Activated naive CD8-positive, alpha-beta T cell treated with anti-CD3 and anti-CD28 coated beads, Interleukin-2, amount 50 U/mL, for 24 hours (primary cell): Measurements from ENCODE around the gene MYLK.

Experiments
- ATAC-seq: fragments of 150-1000 bp; cut with Tn5 transposase; one replicate; pipeline ENCODE4 v1.10.0; 2021
- DNase-seq: peaks from one replicate; pipeline ENCODE4 v3.0.0; 2021
- H3K27ac Mint-ChIP-seq: one replicate; pipeline ENCODE4 v1.8.0; 2021; ENCODE audit warnings: mild to moderate bottlenecking, mixed read lengths
- H3K27me3 Mint-ChIP-seq: one replicate; pipeline ENCODE4 v1.8.0; 2021; ENCODE audit warnings: mixed read lengths
- H3K36me3 Mint-ChIP-seq: one replicate; pipeline ENCODE4 v1.8.0; 2021; ENCODE audit warnings: low read depth, mixed read lengths
- H3K4me1 Mint-ChIP-seq: one replicate; pipeline ENCODE4 v1.8.0; 2021; ENCODE audit warnings: mixed read lengths
- H3K4me3 Mint-ChIP-seq: one replicate; pipeline ENCODE4 v1.8.0; 2021; ENCODE audit warnings: mild to moderate bottlenecking, moderate library complexity, mixed read lengths
- H3K9me3 Mint-ChIP-seq: one replicate; pipeline ENCODE4 v1.8.0; 2021; ENCODE audit warnings: mixed read lengths

Gene MYLK

GRCh38 chr3:123821920-123822319, 62.2 kb downstream of the MYLK start:
- no peaks in the 10 kb centered on the region for H3K36me3 Mint-ChIP-seq
- H3K4me3 Mint-ChIP-seq, result no peak overlapping the region
- H3K4me1 Mint-ChIP-seq, result no peaks in the 10 kb centered on the region
- ATAC-seq (no peak), DNase-seq (no peak)
- peaks cover 12% of the 10 kb centered on the region for H3K9me3 Mint-ChIP-seq
- no peak overlapping the region for H3K27ac Mint-ChIP-seq
- H3K27me3 Mint-ChIP-seq, result peaks cover 2% of the 10 kb centered on the region

DNA sequence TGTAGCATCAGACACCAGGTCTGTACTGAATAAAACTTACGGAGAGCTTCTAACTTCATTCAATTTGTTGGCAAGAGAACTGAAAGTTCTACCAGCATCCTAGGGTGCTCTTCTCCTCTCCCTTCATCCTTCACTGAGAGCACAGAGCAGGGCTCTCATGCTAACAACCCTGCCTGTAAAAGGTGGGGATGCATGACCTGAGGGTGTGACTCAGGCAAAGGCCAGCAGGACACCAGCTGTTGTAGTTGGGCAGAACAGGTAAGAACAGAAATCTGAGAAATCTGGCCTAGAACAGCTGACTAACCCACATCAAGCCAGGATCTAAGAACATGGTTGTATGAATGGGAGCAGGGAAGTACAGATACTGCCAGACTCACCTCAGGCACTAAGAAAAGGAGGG, 64.2 kb downstream of the MYLK start:
- Mint-ChIP-seq H3K27me3 (peaks cover 2% of the 10 kb centered on the region), H3K4me1 (no peaks in the 10 kb centered on the region), H3K27ac (no peak overlapping the region), H3K4me3 (no peak overlapping the region), H3K9me3 (peaks cover 7% of the 10 kb centered on the region), H3K36me3 (no peaks in the 10 kb centered on the region)
- no peak for ATAC-seq
- no peak for DNase-seq

GRCh38 chr3:123818921-123819429, 65.2 kb downstream of the MYLK start:
- Mint-ChIP-seq H3K27me3 (peaks cover 2% of the 10 kb centered on the region), H3K9me3 (peaks cover 7% of the 10 kb centered on the region), H3K4me1 (no peaks in the 10 kb centered on the region), H3K27ac (no peak overlapping the region), H3K36me3 (no peaks in the 10 kb centered on the region), H3K4me3 (no peak overlapping the region)
- DNase-seq, result no peak
- ATAC-seq, result no peak

GRCh38 chr3:123818324-123818920, 65.7 kb downstream of the MYLK start:
- Mint-ChIP-seq H3K4me3 (no peak overlapping the region), H3K27me3 (peaks cover 2% of the 10 kb centered on the region), H3K27ac (no peak overlapping the region), H3K36me3 (no peaks in the 10 kb centered on the region), H3K4me1 (no peaks in the 10 kb centered on the region), H3K9me3 (peaks cover 4% of the 10 kb centered on the region)
- DNase-seq, result no peak
- no peak for ATAC-seq

DNA sequence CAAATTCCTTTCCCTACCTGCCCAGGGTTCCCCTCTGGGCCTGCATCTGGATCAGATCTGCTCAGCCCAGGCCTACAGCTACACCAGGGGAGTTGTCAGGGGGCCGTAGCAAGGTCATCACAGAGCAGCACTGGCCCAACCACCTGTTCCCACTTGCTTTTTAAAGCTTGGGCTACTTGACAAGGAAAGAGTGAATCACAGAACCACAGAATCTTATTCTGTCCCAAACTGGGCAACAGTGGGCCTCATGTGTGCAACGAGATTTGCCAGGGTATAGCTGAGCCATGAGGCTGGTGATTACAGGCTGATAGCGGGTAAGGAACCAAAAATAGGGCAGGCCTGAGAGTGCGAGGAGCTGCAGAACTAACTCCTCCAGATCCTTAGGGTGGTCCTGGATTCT, 66.7 kb downstream of the MYLK start:
- no peak overlapping the region for H3K4me3 Mint-ChIP-seq
- H3K4me1 Mint-ChIP-seq, result no peaks in the 10 kb centered on the region
- H3K27ac Mint-ChIP-seq, result no peak overlapping the region

GRCh38 chr3:123816673-123817207, 67.4 kb downstream of the MYLK start:
- no peak overlapping the region for H3K27ac Mint-ChIP-seq
- H3K9me3 Mint-ChIP-seq, result no peaks in the 10 kb centered on the region
- peaks cover 2% of the 10 kb centered on the region for H3K27me3 Mint-ChIP-seq
- H3K4me3 Mint-ChIP-seq, result no peak overlapping the region
- ATAC-seq, result no peak
- H3K36me3 Mint-ChIP-seq, result no peaks in the 10 kb centered on the region
- no peak for DNase-seq
- no peaks in the 10 kb centered on the region for H3K4me1 Mint-ChIP-seq

More for the DNA sequence above, 66.7 kb downstream of the MYLK start:
- Mint-ChIP-seq H3K36me3 (no peaks in the 10 kb centered on the region), H3K27me3 (peaks cover 2% of the 10 kb centered on the region), H3K9me3 (no peaks in the 10 kb centered on the region)
- DNase-seq, result no peak
- no peak for ATAC-seq

GRCh38 chr3:123815981-123816380, 68.2 kb downstream of the MYLK start:
- ATAC-seq (no peak), DNase-seq (no peak)
- H3K27ac Mint-ChIP-seq, result no peak overlapping the region
- H3K4me3 Mint-ChIP-seq, result no peak overlapping the region
- peaks cover 2% of the 10 kb centered on the region for H3K27me3 Mint-ChIP-seq
- H3K4me1 Mint-ChIP-seq, result no peaks in the 10 kb centered on the region
- no peaks in the 10 kb centered on the region for H3K9me3 Mint-ChIP-seq
- no peaks in the 10 kb centered on the region for H3K36me3 Mint-ChIP-seq

GRCh38 chr3:123813876-123814275, 70.3 kb downstream of the MYLK start:
- no peaks in the 10 kb centered on the region for H3K4me1 Mint-ChIP-seq
- H3K9me3 Mint-ChIP-seq, result no peaks in the 10 kb centered on the region
- ATAC-seq (no peak), DNase-seq (no peak)
- H3K36me3 Mint-ChIP-seq, result no peaks in the 10 kb centered on the region
- no peaks in the 10 kb centered on the region for H3K27me3 Mint-ChIP-seq
- no peak overlapping the region for H3K4me3 Mint-ChIP-seq
- H3K27ac Mint-ChIP-seq, result no peak overlapping the region

DNA sequence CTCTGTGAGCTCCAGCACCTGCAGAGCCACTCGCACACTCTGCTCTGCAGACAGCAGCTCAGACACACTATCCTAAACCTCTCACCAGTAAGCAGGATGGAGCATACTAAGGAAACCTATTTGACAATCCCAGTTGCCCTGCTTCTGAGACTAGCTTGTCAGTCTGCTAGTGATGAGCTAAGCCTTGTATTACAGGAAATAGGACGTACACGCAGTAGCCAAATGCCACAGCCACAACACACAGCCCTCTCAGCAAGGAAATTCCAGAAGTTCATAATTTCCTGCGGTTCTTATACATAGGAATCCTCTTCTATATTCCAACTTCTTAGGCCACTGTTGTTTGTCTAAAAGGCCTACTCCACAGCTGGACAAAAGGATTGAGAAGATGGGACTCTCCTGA, 74.5 kb downstream of the MYLK start:
- no peak overlapping the region for H3K4me3 Mint-ChIP-seq
- no peaks in the 10 kb centered on the region for H3K27me3 Mint-ChIP-seq
- no peak for ATAC-seq
- H3K27ac Mint-ChIP-seq, result no peak overlapping the region
- no peaks in the 10 kb centered on the region for H3K9me3 Mint-ChIP-seq
- no peaks in the 10 kb centered on the region for H3K4me1 Mint-ChIP-seq
- no peaks in the 10 kb centered on the region for H3K36me3 Mint-ChIP-seq
- DNase-seq, result no peak

DNA sequence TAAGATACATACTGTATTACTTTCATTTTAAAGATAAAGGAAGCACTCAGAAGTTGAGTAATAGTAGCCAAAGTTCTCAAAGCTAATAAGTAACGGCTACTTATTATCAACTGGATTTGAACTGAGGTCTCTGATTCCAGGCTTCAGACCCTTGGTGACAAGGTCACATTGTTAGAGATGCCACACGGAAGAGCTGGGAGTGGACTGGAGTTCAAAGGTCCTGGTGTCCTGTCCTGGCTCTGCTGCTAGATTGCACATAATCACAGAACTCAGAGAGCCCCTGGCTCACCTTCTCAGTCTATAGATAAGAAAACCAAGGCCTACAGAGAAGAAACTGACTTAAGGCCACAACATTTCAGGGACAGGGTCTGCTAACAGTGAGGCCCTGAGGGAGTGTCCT, 75.3 kb downstream of the MYLK start:
- Mint-ChIP-seq H3K27me3 (no peaks in the 10 kb centered on the region), H3K9me3 (no peaks in the 10 kb centered on the region), H3K36me3 (no peaks in the 10 kb centered on the region), H3K4me1 (no peaks in the 10 kb centered on the region), H3K27ac (no peak overlapping the region), H3K4me3 (no peak overlapping the region)
- ATAC-seq (no peak), DNase-seq (no peak)

DNA sequence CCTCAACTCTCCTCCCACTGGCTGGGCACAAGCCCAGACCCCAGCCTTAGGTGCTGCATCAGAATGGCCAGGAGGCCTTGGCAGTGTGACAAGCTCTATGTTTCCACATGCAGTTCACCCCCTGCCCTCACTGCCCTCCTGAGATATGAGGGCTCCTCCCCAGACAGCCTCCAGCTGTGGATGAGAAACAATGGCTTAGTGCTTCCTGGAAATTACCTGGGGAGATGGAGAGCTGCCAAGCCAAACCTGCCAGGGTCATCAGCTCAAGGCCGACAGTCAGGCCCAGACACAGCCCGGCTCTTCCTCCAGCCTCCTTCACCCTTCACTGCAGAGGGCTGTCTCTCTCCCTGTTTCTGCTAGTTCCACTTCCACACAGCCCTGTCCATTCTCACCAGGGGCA, 76.3 kb downstream of the MYLK start:
- H3K36me3 Mint-ChIP-seq, result no peaks in the 10 kb centered on the region
- ATAC-seq (no peak), DNase-seq (no peak)
- H3K4me3 Mint-ChIP-seq, result no peak overlapping the region
- H3K4me1 Mint-ChIP-seq, result no peaks in the 10 kb centered on the region
- no peaks in the 10 kb centered on the region for H3K9me3 Mint-ChIP-seq
- no peak overlapping the region for H3K27ac Mint-ChIP-seq
- no peaks in the 10 kb centered on the region for H3K27me3 Mint-ChIP-seq

DNA sequence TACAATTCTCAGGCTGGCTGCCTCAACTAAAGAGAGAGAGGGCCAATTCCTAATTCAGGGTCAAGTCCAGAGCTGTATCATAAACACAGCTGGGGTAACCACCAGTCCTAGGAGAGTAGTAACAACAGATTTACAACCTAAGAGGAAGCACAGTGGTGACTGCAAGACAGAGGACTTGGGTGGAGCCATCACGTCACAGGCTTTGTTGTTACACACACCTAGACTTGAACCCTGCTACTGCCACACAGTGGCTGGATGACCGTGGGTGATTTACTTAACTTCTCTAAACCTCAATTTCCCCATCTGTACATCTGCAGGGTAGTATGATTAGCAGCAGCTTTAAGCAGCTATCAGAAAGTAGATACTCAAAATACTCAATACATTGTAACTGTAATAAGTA, 78.6 kb downstream of the MYLK start:
- ATAC-seq (no peak), DNase-seq (no peak)
- Mint-ChIP-seq H3K27ac (no peak overlapping the region), H3K36me3 (no peaks in the 10 kb centered on the region), H3K4me1 (no peaks in the 10 kb centered on the region), H3K4me3 (no peak overlapping the region), H3K27me3 (no peaks in the 10 kb centered on the region), H3K9me3 (no peaks in the 10 kb centered on the region)

DNA sequence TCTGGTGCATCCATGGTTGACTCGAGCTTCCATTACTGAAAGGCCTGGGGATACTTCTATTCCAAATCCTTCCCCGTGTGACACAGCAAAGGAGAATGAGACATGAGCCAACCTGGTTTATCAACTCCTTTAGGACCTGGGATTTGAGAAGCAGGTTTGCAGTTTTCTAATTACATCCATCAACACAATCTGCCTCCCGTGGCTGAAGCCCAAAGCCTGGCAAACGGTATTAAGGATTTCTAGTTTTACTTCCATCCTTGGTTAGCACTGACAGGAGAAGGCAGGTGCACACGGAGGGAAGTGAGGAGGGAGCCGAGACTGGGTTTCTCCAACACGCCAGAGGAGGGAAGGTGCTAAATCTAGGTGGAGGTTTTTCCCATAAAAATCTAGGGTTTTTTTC, 79.0 kb downstream of the MYLK start:
- no peak for DNase-seq
- no peaks in the 10 kb centered on the region for H3K36me3 Mint-ChIP-seq
- H3K27ac Mint-ChIP-seq, result no peak overlapping the region
- no peak for ATAC-seq
- H3K4me3 Mint-ChIP-seq, result no peak overlapping the region
- no peaks in the 10 kb centered on the region for H3K9me3 Mint-ChIP-seq
- no peaks in the 10 kb centered on the region for H3K27me3 Mint-ChIP-seq
- no peaks in the 10 kb centered on the region for H3K4me1 Mint-ChIP-seq

- no peak overlapping the region for H3K4me3 Mint-ChIP-seq
Measured at GRCh38 chr3:123804676-123805075, 79.5 kb downstream of the MYLK start.

DNA sequence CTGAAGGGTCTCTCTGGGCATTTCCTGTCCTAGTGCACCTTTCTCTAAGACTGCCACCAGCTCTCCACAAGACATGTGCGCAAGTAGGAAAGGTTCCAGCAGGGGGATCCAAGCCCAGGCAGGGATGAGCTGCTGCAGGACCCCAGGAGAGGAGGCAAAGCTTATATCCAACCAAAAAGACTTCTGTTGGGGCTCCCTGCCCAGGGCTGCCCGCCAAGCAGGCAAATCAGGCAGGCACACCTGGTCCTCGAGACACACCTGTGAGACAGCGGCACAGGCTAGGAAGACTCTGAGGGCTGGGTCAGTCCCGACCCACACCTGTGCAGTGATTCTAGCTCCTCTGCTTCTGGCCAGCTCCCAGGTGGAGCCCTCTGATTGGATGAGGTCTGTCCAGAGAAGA, 80.6 kb downstream of the MYLK start:
- ATAC-seq (no peak), DNase-seq (no peak)
- Mint-ChIP-seq H3K36me3 (no peaks in the 10 kb centered on the region), H3K27me3 (no peaks in the 10 kb centered on the region), H3K4me1 (no peaks in the 10 kb centered on the region), H3K4me3 (no peak overlapping the region), H3K27ac (no peak overlapping the region), H3K9me3 (no peaks in the 10 kb centered on the region)

More at GRCh38 chr3:123804676-123805075, 79.5 kb downstream of the MYLK start:
- no peak overlapping the region for H3K27ac Mint-ChIP-seq
- ATAC-seq (no peak), DNase-seq (no peak)
- H3K4me1 Mint-ChIP-seq, result no peaks in the 10 kb centered on the region
- H3K27me3 Mint-ChIP-seq, result no peaks in the 10 kb centered on the region
- H3K9me3 Mint-ChIP-seq, result no peaks in the 10 kb centered on the region
- no peaks in the 10 kb centered on the region for H3K36me3 Mint-ChIP-seq
